Vagina (tissue), 2 donors: ENCODE data around the gene RAET1L. TPM values are rescaled to one million over a fixed set of nuclear protein-coding genes. Genes with fewer than 3 reads are reported as not detected.

Experiments used
- DNase-seq, 2 donors: peaks; one replicate each; pipeline ENCODE4 v3.0.0-alpha.2; 2017; ENCODE audit errors: extremely low spot score in 2 of 2
- H3K27ac ChIP-seq: fragments of 200-600 bp; sonication (generic); one replicate; pipeline ENCODE4 v1.5.1; 2019
- H3K27me3 ChIP-seq: fragments of 200-600 bp; sonication (generic); one replicate; pipeline ENCODE4 v1.5.1; 2019
- H3K36me3 ChIP-seq, 2 donors: fragments of 200-600 bp; sonication (generic); one replicate each; pipeline ENCODE4 v1.5.1; 2017 to 2019
- H3K4me1 ChIP-seq: fragments of 200-600 bp; sonication (generic); one replicate; pipeline ENCODE4 v1.5.1; 2019
- H3K4me3 ChIP-seq, 2 donors: fragments of 200-600 bp; sonication (generic); 1 replicate in 1 of 2; 2 replicates in 1 of 2; pipeline ENCODE4 v1.5.1; 2016 to 2019
- H3K9me3 ChIP-seq: fragments of 200-600 bp; sonication (generic); one replicate; pipeline ENCODE4 v1.5.1; 2019
- CTCF ChIP-seq, 3 experiments: fragments of 450-650 bp in 2 of 3; fragments of 200-600 bp in 1 of 3; sonication (generic) in 1 of 3; IDR thresholded peaks; one replicate each; pipeline ENCODE4 v1.5.1; 2017 to 2019; ENCODE audit warnings: antibody characterized with exemption in 3 of 3, mild to moderate bottlenecking in 2 of 3, moderate library complexity in 2 of 3
- POLR2A ChIP-seq, 2 donors: fragments of 450-650 bp; IDR thresholded peaks; one replicate each; pipeline ENCODE4 v1.6.1; 2017; ENCODE audit warnings: antibody characterized with exemption in 2 of 2, mild to moderate bottlenecking in 2 of 2, moderate library complexity in 2 of 2
- POLR2AphosphoS5 ChIP-seq, 2 donors: sonication (generic); formaldehyde crosslinking; IDR thresholded peaks; one replicate each; pipeline ENCODE4 v1.9.0; 2017; ENCODE audit warnings: antibody characterized with exemption in 2 of 2, mild to moderate bottlenecking in 2 of 2, low read depth in 1 of 2; ENCODE audit not compliant: insufficient read depth in 1 of 2
- intact Hi-C: fragments of 100-400 bp; cut with DNase I; formaldehyde crosslinking; loops from one replicate; pipeline ENCODE4 v1.15.1; 2023
- total RNA-seq: library from RNA; depleted of rRNA; stranded (reverse); fragments of >200 nt; gene quantifications from one replicate; pipeline ENCODE4 v1.2.3, GENCODE V29; 2016

The RAET1L gene
- total RNA-seq, 1 donor from 2014 or later: 8.3 TPM

GRCh38 chr6:150058986-150059385 lies 33.7 kb upstream of the RAET1L start:
- no peaks in the 10 kb centered on the region for H3K27me3 ChIP-seq
- no peaks in the 10 kb centered on the region for H3K36me3 ChIP-seq
- H3K4me3 ChIP-seq: no peak overlapping the region
- intact Hi-C loops: no loop called here
- H3K4me1 ChIP-seq: no peaks in the 10 kb centered on the region
- no peak for TF ChIP-seq CTCF (IDR thresholded peaks at IDR 0.05)
- TF ChIP-seq POLR2A (IDR thresholded peaks at IDR 0.05): no peak
- no peak for TF ChIP-seq POLR2AphosphoS5 (IDR thresholded peaks at IDR 0.05; ENCODE audit: insufficient read depth in 1 of 2, low read depth in 1 of 2)
- H3K9me3 ChIP-seq: no peaks in the 10 kb centered on the region
- DNase-seq: no peak
- H3K27ac ChIP-seq: no peak overlapping the region

- DNase-seq: no peak
- intact Hi-C loops: no loop called here
- Histone ChIP-seq H3K36me3 (no peaks in the 10 kb centered on the region), H3K9me3 (no peaks in the 10 kb centered on the region), H3K4me3 (no peak overlapping the region), H3K27ac (no peak overlapping the region), H3K27me3 (no peaks in the 10 kb centered on the region), H3K4me1 (no peaks in the 10 kb centered on the region)
- TF ChIP-seq POLR2AphosphoS5 (IDR thresholded peaks at IDR 0.05; ENCODE audit: insufficient read depth in 1 of 2, low read depth in 1 of 2): no peak
- no peak for TF ChIP-seq POLR2A (IDR thresholded peaks at IDR 0.05)
- TF ChIP-seq CTCF (IDR thresholded peaks at IDR 0.05): no peak
Measured at GRCh38 chr6:150058231-150058792, 33.0 kb upstream of the RAET1L start.

GRCh38 chr6:150057501-150057951 lies 32.2 kb upstream of the RAET1L start:
- H3K4me1 ChIP-seq: no peaks in the 10 kb centered on the region
- intact Hi-C loops: no loop called here
- H3K9me3 ChIP-seq: no peaks in the 10 kb centered on the region
- H3K27ac ChIP-seq: no peak overlapping the region
- no peak overlapping the region for H3K4me3 ChIP-seq
- DNase-seq: no peak
- TF ChIP-seq CTCF (IDR thresholded peaks at IDR 0.05) (no peak), POLR2A (IDR thresholded peaks at IDR 0.05) (no peak), POLR2AphosphoS5 (IDR thresholded peaks at IDR 0.05; ENCODE audit: insufficient read depth in 1 of 2, low read depth in 1 of 2) (no peak)
- no peaks in the 10 kb centered on the region for H3K36me3 ChIP-seq
- H3K27me3 ChIP-seq: no peaks in the 10 kb centered on the region

GRCh38 chr6:150056916-150057315 lies 31.6 kb upstream of the RAET1L start:
- intact Hi-C loops: no loop called here
- TF ChIP-seq CTCF (IDR thresholded peaks at IDR 0.05): no peak
- TF ChIP-seq POLR2AphosphoS5 (IDR thresholded peaks at IDR 0.05; ENCODE audit: insufficient read depth in 1 of 2, low read depth in 1 of 2): no peak
- no peak for TF ChIP-seq POLR2A (IDR thresholded peaks at IDR 0.05)
- no peaks in the 10 kb centered on the region for H3K4me1 ChIP-seq
- no peak overlapping the region for H3K4me3 ChIP-seq
- H3K27me3 ChIP-seq: no peaks in the 10 kb centered on the region
- no peaks in the 10 kb centered on the region for H3K9me3 ChIP-seq
- no peaks in the 10 kb centered on the region for H3K36me3 ChIP-seq
- DNase-seq: peak in 1 of 2 donors; percentile 29
- no peak overlapping the region for H3K27ac ChIP-seq

- no peaks in the 10 kb centered on the region for H3K27me3 ChIP-seq
- H3K4me3 ChIP-seq: no peak overlapping the region
- intact Hi-C loops: no loop called here
- H3K9me3 ChIP-seq: no peaks in the 10 kb centered on the region
- no peaks in the 10 kb centered on the region for H3K4me1 ChIP-seq
- H3K36me3 ChIP-seq: no peaks in the 10 kb centered on the region
- no peak for DNase-seq
- TF ChIP-seq POLR2A (IDR thresholded peaks at IDR 0.05): no peak
- TF ChIP-seq POLR2AphosphoS5 (IDR thresholded peaks at IDR 0.05; ENCODE audit: insufficient read depth in 1 of 2, low read depth in 1 of 2): no peak
- TF ChIP-seq CTCF (IDR thresholded peaks at IDR 0.05): no peak
- H3K27ac ChIP-seq: no peak overlapping the region
Measured at GRCh38 chr6:150056156-150056555, 30.8 kb upstream of the RAET1L start.
